Measurements from ENCODE around the gene ETV4. TPM values are rescaled to one million over a fixed set of nuclear protein-coding genes. Genes with fewer than 3 reads are reported as not detected.

Gene ETV4
- total RNA-seq, 4 donors from 2014 or later = 0.22 TPM; not detected in 3

DNA sequence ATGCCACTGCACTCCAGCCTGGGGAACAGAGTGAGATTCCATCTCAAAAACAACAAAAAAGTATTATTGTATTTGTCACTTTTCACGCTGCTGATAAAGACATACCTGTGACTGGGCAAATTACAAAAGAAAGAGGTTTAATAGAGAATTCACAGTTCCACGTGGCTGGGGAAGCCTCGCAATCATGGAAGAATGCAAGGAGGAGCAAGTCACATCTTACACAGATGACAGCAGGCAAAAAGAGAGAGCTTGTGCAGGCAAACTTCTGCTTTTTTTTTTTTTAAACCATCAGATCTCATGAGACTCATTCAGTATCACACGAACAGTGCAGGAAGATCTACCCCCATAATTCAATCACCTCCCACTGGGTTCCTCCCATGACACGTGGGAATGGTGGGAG lies 41.5 kb upstream of the ETV4 start:
- no peak for TF ChIP-seq CTCF (IDR thresholded peaks at IDR 0.05; ENCODE audit: low read depth)

DNA sequence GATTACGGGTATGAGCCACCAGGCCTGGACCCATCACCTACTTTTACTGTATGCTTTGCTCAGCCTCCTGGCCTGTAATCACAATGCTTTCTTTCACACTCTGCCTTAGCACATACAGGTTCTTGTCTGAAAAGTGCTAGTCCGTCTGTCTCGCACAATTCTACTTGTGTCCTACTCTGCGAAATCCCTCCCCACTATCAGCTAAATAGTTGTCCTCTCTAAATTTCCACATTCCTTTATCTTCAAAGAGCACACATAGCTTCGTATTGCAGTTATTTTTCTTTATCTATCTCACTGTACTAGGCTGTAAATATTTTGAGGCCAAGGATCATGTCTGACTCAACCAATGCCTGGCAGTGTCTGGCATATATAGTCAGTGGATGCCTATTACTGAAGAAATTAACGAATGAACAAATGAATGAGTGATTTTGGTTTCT lies 38.5 kb upstream of the ETV4 start:
- TF ChIP-seq CTCF (IDR thresholded peaks at IDR 0.05; ENCODE audit: low read depth) = no peak

DNA sequence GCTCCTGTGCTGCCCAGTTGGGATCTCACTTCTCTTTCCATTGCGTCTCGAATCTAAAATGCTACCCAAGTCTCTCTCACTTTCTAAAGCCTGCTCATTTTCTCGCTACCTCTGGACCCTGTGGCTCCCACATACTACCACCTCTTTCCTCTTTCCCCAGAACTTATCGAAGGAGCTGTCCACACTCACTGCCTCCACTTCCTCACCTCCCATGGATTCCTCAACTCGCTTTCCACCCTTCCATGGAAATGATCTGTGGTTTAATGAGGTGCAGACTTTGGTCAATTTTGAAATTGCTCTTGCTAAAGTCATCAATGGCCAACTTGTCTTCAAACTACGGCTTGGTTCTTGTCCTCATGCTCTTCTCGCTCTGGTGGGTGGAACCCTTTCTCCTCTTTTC lies 37.2 kb upstream of the ETV4 start:
- no peak for TF ChIP-seq CTCF (IDR thresholded peaks at IDR 0.05; ENCODE audit: low read depth)

GRCh38 chr17:43581613-43582012 lies 35.5 kb upstream of the ETV4 start:
- TF ChIP-seq CTCF (IDR thresholded peaks at IDR 0.05; ENCODE audit: low read depth) = no peak

- no peak for TF ChIP-seq CTCF (IDR thresholded peaks at IDR 0.05; ENCODE audit: low read depth)
Observed at GRCh38 chr17:43581130-43581529, 35.0 kb upstream of the ETV4 start.

DNA sequence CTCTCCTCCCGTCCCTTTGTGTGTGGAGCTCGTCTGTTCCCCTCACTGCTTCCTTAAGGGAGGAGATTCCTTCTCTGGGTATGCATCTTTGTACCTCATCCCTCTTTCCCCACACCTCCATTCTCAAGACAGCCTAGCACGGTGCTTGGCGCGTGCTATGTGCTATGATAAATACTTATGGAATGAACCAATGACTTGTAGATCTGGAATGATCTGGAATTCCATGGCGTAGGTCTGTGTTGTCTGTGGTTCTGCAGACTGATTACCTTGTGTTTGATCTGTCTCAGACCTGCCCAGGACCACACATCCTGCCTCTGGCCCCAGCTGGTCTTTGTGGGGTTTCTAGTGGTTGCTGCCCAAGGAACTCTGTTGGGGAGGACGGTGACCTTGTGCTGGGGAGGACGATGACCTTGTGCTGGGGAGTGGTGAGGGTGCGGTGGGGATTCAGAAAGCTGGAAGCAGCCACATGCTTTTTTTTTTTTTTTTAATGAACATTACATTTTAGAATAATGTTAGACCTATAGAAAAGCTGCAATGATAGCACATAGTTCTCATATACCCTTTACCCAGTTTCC lies 33.5 kb upstream of the ETV4 start:
- TF ChIP-seq CTCF (IDR thresholded peaks at IDR 0.05; ENCODE audit: low read depth) = no peak

DNA sequence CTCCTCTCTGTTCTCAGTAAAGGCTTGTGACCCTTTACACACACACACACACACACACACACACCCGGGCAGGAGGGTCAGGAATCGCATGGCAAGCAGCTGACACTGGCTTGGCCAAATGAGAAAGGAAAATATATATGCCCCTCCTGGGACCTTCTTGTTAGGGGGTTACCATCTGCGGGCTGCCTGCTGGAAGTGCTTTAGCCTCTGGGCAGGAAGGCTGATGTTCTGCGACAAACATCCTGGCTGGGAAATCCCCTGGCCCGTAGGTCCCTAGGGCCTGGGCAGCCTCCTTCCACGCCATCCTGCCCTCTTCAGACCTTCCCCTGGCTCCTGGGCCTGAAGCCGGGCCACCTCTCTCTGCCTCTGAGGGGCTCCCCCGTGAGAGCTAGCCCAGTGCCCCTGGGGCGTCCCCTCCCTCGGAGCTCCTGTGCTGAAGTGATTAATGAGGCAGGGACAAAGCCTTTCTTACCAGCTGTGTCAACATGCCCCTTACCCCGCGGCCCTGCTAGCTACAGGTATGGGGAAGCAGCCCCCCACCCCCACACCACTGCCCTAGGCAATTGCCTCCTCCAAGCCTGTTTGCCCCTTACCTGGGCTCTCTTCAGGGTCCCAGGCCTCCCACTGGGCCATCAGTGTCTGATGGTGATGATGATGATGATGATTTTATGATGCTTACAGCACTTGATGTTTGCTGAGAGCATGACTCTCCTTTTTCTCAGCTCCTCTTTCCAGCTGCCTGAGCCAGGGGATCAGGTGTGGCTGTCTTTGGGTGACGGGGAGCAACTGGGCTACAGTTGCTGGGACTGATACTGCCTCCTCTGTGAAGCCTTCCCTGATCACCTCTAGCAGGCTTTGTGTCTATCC lies 32.8 kb upstream of the ETV4 start:
- TF ChIP-seq CTCF (IDR thresholded peaks at IDR 0.05; ENCODE audit: low read depth) = no peak

Data from subcutaneous adipose tissue (tissue), 4 donors.